ENCODE data around the gene PRKN. TPM values are rescaled to one million over a fixed set of nuclear protein-coding genes. Genes with fewer than 3 reads are reported as not detected.

Gene PRKN
- total RNA-seq, 1 experiment from 2014 or later = 2.0 TPM

GRCh38 chr6:162603231-162604015 lies 124.1 kb downstream of the PRKN start:
- no CpG with 5 or more reads among the region's 13 CpGs for WGBS (ENCODE audit: extremely low coverage, insufficient read length, low lambda C conversion rate)
- no peak overlapping the region for H3K23ac ChIP-seq (ENCODE audit: insufficient read length, low read depth, low read length)
- no peak overlapping the region for H3K27ac ChIP-seq (ENCODE audit: insufficient read length, low read depth, low read length)
- H3K4ac ChIP-seq (ENCODE audit: low read depth, low read length) = no peak overlapping the region
- H3K23me2 ChIP-seq (ENCODE audit: insufficient read length, low read depth, low read length, poor library complexity, severe bottlenecking) = no peaks in the 10 kb centered on the region
- no peak overlapping the region for H3K18ac ChIP-seq (ENCODE audit: insufficient read length, low read depth, low read length)
- no peak overlapping the region for H2AFZ ChIP-seq (ENCODE audit: low read length)
- H3K27me3 ChIP-seq (ENCODE audit: insufficient read depth, low read length) = no peaks in the 10 kb centered on the region
- no peak for DNase-seq
- Mint-ChIP-seq H3K27me3 (ENCODE audit: low read depth) (no peaks in the 10 kb centered on the region), H3K27ac (no peak overlapping the region; a peak in 1 of 7 replicates), H3K4me3 (no peak overlapping the region), H3K9me3 (no peaks in the 10 kb centered on the region), H3K4me1 (peaks cover 17 to 21% of the 10 kb centered on the region in 2 experiments), H3K36me3 (ENCODE audit: insufficient read depth in 1 of 3, low read depth in 3 of 3) (no peaks in the 10 kb centered on the region)
- H3K9me3 ChIP-seq (ENCODE audit: control insufficient read depth, low read depth, low read length) = no peaks in the 10 kb centered on the region
- H3K4me1 ChIP-seq (ENCODE audit: insufficient read depth, low read length) = no peaks in the 10 kb centered on the region
- no peak overlapping the region for H4K5ac ChIP-seq (ENCODE audit: insufficient read length, low read depth, low read length)
- no peak overlapping the region for H3K56ac ChIP-seq (ENCODE audit: insufficient read length, low read depth, low read length)
- H2BK5ac ChIP-seq (ENCODE audit: insufficient read length, low read length) = no peak overlapping the region
- no peak overlapping the region for H3K4me2 ChIP-seq (ENCODE audit: insufficient read depth, insufficient read length, low read length)
- H4K8ac ChIP-seq (replicated peaks; ENCODE audit: insufficient read length, low read depth, low read length) = no peak overlapping the region
- no peaks in the 10 kb centered on the region for H3K79me2 ChIP-seq (ENCODE audit: insufficient read depth, low read length)
- TF ChIP-seq, protein P1, sequence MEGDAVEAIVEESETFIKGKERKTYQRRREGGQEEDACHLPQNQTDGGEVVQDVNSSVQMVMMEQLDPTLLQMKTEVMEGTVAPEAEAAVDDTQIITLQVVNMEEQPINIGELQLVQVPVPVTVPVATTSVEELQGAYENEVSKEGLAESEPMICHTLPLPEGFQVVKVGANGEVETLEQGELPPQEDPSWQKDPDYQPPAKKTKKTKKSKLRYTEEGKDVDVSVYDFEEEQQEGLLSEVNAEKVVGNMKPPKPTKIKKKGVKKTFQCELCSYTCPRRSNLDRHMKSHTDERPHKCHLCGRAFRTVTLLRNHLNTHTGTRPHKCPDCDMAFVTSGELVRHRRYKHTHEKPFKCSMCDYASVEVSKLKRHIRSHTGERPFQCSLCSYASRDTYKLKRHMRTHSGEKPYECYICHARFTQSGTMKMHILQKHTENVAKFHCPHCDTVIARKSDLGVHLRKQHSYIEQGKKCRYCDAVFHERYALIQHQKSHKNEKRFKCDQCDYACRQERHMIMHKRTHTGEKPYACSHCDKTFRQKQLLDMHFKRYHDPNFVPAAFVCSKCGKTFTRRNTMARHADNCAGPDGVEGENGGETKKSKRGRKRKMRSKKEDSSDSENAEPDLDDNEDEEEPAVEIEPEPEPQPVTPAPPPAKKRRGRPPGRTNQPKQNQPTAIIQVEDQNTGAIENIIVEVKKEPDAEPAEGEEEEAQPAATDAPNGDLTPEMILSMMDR (conservative IDR thresholded peaks at IDR 0.05) = no peak
- no peak overlapping the region for H2AK5ac ChIP-seq (ENCODE audit: insufficient read length, low read length)
- no peak overlapping the region for H2BK120ac ChIP-seq (ENCODE audit: low read depth, low read length, poor library complexity, severe bottlenecking)
- H2BK15ac ChIP-seq (ENCODE audit: low read depth, low read length) = no peak overlapping the region
- H3K79me1 ChIP-seq (ENCODE audit: insufficient read depth, low read depth, low read length, poor library complexity, severe bottlenecking) = no peaks in the 10 kb centered on the region
- H2BK12ac ChIP-seq (ENCODE audit: insufficient read length, low read depth, low read length) = no peak overlapping the region
- no peak overlapping the region for H3T11ph ChIP-seq (ENCODE audit: low read length)
- H2BK20ac ChIP-seq (ENCODE audit: low read depth, low read length, poor library complexity, severe bottlenecking) = no peak overlapping the region
- no peaks in the 10 kb centered on the region for H4K20me1 ChIP-seq (ENCODE audit: control insufficient read depth, insufficient read depth, insufficient read length)
- no peak overlapping the region for H3K9ac ChIP-seq (ENCODE audit: extremely low read depth, insufficient read length, low read length)
- H4K91ac ChIP-seq (ENCODE audit: insufficient read length, low read depth, low read length) = no peak overlapping the region
- no peak overlapping the region for H3K14ac ChIP-seq (ENCODE audit: insufficient read depth, low read length)
